Activated T-helper 1 cell treated with Interleukin-2 at 50 U/mL for 16 hours (primary cell): ENCODE measurements around the gene HPSE.
"Not testable (repeated sequence)": the region's sequence is repeated elsewhere in the genome, so short reads cannot be mapped to it uniquely, and the experiment has no call there.

Experiments used
- DNase-seq: peaks from one replicate; pipeline ENCODE4 v3.0.0-alpha.2; 2020; ENCODE audit warnings: low read depth

Gene HPSE

GRCh38 chr4:83331956-83332355 lies 2.7 kb downstream of the HPSE start:
- DNase-seq: no peak

- DNase-seq: no peak
These were observed 5.0 kb downstream of the HPSE start for GRCh38 chr4:83329521-83330110.

DNA sequence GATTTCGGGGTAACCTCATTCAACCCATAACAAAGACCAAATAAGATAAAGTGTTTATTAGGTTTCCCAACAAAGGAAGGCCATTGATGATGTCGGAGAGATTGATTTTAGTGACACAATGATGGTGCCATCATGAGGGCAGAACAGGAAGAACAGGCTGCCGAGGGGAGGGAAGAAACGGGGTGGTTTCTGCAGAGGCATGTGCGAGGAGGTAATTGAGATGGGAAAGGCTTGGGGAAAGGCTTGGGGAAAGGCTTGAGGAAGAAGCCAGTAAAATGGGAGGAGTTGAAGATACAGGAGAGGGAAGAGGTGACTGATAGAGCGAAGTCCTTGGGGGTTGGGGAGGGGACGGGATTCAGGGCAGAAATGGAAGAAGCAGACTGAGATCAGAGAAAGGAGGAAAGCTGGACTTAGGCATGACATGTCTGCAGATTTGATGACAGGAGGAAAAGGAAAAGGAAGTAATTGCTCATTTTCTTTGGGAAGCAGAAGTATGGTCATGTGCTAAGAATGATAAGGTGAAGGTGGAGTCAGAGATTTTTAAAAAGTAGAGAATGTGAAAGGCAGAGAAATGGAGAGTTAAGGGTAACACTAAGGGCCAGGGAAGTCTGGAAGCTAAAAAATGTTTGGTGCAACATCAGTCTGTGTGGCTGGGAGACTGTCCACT lies 6.0 kb downstream of the HPSE start:
- no peak for DNase-seq

- no peak for DNase-seq
These were observed 8.1 kb downstream of the HPSE start for GRCh38 chr4:83326546-83326945.

GRCh38 chr4:83325306-83325705 lies 9.3 kb downstream of the HPSE start:
- not testable (repeated sequence) for DNase-seq

DNA sequence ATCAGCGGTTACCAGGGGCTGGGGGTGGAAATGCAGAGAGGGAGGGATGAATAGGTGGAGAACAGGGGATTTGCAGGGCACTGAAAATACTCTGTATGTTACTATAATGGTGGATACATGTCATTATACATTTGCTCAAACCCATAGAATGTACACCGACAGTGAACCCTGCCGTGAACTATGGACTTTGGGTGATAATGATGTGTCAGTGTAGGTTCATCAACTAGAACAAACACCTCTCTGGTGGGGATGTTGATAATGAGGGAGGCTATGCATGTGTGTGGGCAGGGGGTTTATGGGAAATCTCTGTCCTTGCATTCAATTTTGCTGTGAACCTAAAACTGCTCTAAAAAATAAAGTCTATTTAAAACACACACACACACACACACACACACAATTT lies 11.5 kb downstream of the HPSE start:
- DNase-seq: no peak

- DNase-seq: no peak
These were observed 14.1 kb downstream of the HPSE start for GRCh38 chr4:83320548-83320947.

DNA sequence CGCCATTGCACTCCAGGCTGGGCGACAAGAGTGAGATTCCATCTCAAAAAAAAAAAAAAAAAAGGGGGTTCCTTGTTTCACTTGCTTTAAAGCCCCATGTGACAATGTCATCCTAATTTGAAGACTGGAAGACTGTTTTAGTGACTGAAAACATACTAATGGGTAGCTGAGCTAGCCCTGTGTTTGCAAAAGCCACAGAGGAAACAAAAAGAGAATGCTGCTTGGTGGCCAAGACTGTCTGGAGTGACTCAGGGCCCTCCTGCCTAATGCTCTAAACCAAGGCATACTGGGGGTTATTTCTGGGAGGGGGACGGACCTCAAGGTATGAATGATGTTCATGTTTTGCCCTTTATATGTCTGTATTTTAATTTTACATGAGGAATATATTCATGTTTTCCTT lies 16.0 kb downstream of the HPSE start:
- DNase-seq: no peak

GRCh38 chr4:83317671-83318070 lies 17.0 kb downstream of the HPSE start:
- no peak for DNase-seq

DNA sequence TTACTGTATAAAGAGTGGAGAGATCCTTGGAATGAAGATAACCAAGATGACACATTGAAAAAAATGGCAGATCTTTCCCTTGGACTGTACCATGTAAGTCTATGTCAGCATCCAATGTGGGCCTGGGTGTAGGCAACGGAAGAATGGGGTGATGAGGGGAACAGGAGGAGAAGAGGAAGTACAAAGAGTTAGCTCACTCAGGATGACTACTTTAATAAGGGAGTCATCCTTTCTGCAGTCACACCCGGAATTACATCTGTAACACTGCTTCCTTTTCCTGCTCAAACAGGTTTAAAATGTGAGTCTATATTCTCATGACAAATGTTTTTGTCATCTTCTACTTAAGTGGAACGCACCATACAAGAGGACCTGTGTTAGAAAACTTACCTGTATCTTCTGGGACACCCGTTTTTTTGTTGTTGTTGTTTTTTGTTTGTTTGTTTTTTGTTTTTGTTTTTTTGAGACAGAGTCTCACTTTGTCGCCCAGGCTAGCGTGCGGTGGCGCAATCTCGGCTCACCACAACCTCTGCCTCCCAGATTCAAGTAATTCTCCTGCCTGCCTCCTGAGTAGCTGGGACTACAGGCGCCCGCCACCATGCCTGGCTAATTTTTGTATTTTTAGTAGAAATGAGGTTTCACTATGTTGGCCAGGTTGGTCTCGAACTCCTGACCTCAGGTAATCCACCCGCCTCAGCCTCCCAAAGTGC lies 18.0 kb downstream of the HPSE start:
- DNase-seq: no peak

DNA sequence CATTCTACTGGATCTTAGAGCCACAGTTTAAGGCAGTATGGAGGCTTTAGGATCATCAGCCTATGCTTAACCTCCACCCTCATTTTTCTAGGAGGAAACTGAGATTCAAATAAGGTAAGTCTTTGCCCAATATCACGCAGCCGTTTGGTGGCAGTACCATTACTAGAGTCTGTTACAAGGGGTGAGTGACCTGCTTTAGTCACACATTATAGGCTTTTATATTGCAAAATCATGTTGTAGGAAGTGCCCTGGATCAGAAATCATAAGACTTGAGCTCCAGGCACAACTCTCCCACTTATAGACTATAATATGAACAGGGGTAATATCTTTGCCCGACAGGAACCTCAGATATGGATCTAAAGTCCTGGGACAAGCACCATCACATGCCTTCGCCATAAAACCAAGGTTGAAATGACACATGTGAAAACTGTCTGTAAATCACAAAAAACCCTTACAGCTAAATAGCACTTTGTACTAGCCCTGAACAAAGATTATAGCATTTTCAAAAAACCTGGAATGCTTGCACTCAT lies 19.2 kb downstream of the HPSE start:
- DNase-seq: no peak

DNA sequence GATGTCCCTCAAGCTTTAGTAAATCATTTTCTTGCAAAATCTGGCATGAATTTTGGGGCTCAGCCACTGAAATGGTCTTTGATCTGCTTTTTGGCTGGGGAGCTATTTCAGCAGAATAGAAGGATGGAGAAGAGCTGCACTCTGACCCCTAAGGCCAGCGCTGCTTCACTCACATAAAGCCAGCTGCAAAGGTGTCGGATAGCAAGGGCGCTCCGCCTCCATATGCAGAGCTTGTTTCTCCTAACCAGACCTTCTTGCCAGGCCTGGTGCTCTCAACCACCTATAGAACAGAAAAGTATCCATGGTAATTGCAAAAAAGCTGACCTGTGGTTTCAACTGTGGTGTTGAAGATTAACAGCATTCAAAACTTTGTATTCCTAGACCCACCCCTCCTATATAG lies 26.0 kb downstream of the HPSE start:
- no peak for DNase-seq

- no peak for DNase-seq
These were observed 26.7 kb downstream of the HPSE start for GRCh38 chr4:83307920-83308319.

DNA sequence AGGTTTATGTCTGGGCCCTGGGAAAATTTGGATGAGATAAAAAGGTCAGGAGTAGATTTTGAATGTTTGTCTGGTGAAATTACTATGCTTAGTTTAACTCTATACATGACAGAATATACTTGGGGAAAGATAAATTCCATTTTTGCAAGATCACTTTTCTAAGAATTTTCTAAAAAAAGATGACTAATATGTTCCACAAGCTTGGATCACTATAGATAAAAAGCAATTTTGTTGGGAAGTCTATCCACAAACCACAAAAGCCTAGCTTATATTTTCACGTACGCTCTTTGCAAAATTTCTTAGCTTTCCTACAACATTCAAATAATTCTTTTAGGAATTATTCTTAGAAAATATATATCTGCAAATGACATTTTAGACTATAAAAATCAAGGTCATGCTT lies 29.5 kb downstream of the HPSE start:
- DNase-seq: no peak

GRCh38 chr4:83297548-83298260 lies 36.9 kb downstream of the HPSE start:
- no peak for DNase-seq

DNA sequence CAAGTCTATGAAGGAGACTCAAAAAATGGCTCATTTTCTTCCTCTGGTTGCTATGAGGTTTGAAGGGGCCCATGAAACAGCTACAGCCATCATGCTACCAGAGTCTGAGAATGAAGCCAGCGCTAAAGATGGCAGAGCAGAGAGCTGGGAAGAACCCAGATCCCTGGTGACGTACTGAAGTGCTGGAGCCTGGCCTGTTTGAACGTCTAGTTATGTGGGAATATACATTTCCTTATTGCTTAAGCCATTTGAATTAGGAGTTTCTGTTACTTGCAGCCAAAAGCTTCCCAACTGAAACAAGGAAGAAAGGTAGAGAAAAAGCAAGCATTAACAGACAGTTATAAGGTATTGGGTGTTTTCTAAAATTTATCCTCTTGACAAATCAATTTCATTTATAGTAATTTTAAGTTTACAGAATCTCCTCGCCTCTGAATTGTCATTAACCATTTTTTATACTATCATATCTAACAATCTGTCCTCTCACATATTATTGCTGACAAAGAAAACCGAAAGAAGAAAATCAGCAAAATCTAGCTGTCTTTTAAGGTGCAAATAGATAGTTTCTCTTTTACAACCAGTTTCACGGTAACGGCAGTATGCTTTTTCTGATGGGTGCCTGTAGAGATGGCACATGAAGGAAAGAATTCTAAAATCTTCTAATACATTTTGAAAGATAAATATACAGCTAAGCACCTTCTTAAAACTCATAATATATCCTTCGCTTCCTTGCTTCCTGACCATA lies 41.2 kb downstream of the HPSE start:
- no peak for DNase-seq

GRCh38 chr4:83290059-83290774 lies 44.4 kb downstream of the HPSE start:
- DNase-seq: not testable (repeated sequence)

- DNase-seq: not testable (repeated sequence)
These were observed 46.3 kb downstream of the HPSE start for GRCh38 chr4:83288381-83288780.

- no peak for DNase-seq
These were observed 49.6 kb downstream of the HPSE start for GRCh38 chr4:83285055-83285407.

GRCh38 chr4:83284193-83285054 lies 50.2 kb downstream of the HPSE start, which contains the start of gene COQ2:
Gene COQ2, minus strand, starts transcription at chr4:83284798. Its CDS starts 34 bp downstream, at chr4:83284764.
- DNase-seq: peak; percentile 86
